ENCODE measurements around the gene MLIP. TPM values are rescaled to one million over a fixed set of nuclear protein-coding genes. Genes with fewer than 3 reads are reported as not detected.

MLIP gene
- total and polyA plus RNA-seq, 9 donors = 0.05 to 1.2 (median 0.40) TPM; not detected in 4

DNA sequence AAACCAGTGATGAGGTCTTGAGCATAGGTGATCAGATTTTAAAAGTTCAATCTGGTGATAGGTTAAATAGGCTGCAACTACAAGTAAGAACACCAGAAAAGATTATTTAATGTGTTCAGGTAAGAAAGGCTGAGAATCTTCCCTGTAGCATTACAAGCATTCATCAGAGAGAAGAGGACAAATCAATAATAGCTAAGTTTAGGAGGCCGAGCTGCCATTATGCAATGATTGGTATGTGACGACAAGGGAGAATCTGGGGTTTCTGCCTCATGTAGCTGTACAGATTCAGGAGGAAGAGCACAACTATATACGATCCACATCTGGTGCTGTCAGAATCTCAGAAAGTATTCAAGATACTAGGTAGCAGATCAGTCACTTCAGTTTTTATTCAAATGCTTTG, 21.9 kb downstream of the MLIP start:
- Histone ChIP-seq H3K4me3 (no peak overlapping the region), H3K4me1 (ENCODE audit: insufficient read depth) (no peaks in the 10 kb centered on the region), H3K9me3 (no peaks in the 10 kb centered on the region), H3K36me3 (no peaks in the 10 kb centered on the region), H3K27me3 (no peaks in the 10 kb centered on the region), H3K27ac (no peak overlapping the region)
- 82 to 94% (median 85%) methylated on average over 3 of the region's 3 CpGs for WGBS, 3 donors
- DNase-seq = no peak
- TF ChIP-seq EP300 (IDR thresholded peaks at IDR 0.05) (no peak), POLR2A (IDR thresholded peaks at IDR 0.05) (no peak)
- TF ChIP-seq, protein P1, sequence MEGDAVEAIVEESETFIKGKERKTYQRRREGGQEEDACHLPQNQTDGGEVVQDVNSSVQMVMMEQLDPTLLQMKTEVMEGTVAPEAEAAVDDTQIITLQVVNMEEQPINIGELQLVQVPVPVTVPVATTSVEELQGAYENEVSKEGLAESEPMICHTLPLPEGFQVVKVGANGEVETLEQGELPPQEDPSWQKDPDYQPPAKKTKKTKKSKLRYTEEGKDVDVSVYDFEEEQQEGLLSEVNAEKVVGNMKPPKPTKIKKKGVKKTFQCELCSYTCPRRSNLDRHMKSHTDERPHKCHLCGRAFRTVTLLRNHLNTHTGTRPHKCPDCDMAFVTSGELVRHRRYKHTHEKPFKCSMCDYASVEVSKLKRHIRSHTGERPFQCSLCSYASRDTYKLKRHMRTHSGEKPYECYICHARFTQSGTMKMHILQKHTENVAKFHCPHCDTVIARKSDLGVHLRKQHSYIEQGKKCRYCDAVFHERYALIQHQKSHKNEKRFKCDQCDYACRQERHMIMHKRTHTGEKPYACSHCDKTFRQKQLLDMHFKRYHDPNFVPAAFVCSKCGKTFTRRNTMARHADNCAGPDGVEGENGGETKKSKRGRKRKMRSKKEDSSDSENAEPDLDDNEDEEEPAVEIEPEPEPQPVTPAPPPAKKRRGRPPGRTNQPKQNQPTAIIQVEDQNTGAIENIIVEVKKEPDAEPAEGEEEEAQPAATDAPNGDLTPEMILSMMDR (IDR thresholded peaks at IDR 0.05) = no peak
- intact Hi-C loops (cut with DNase I) = no loop called here

DNA sequence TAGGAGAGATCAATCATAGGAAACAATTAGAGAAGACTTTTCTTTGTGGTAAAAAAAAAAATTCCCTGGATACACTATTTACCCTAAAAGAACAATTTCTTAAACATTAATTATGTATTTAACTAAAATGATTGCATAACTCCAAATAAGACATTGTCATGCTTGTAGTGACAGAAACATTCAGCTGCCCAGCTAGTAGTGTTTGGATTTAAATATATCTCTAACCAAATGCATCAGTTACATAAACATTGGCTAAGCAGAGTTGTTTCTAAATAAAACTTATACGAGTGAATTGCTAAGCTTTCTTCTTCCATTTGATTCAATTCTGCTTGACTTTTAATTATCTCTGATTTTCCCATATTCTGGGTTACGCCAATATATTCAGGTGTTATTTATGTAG, 23.7 kb downstream of the MLIP start:
- H3K9me3 ChIP-seq = no peaks in the 10 kb centered on the region
- no peaks in the 10 kb centered on the region for H3K4me1 ChIP-seq (ENCODE audit: insufficient read depth)
- H3K36me3 ChIP-seq = no peaks in the 10 kb centered on the region
- intact Hi-C loops (cut with DNase I) = no loop called here
- TF ChIP-seq, protein P1 (IDR thresholded peaks at IDR 0.05) = no peak
- TF ChIP-seq POLR2A (IDR thresholded peaks at IDR 0.05) = no peak
- TF ChIP-seq EP300 (IDR thresholded peaks at IDR 0.05) = no peak
- WGBS, 3 donors = 51 to 74% (median 51%) methylated on average over 2 of the region's 2 CpGs
- no peak for DNase-seq
- no peak overlapping the region for H3K4me3 ChIP-seq
- H3K27ac ChIP-seq = no peak overlapping the region
- no peaks in the 10 kb centered on the region for H3K27me3 ChIP-seq

DNA sequence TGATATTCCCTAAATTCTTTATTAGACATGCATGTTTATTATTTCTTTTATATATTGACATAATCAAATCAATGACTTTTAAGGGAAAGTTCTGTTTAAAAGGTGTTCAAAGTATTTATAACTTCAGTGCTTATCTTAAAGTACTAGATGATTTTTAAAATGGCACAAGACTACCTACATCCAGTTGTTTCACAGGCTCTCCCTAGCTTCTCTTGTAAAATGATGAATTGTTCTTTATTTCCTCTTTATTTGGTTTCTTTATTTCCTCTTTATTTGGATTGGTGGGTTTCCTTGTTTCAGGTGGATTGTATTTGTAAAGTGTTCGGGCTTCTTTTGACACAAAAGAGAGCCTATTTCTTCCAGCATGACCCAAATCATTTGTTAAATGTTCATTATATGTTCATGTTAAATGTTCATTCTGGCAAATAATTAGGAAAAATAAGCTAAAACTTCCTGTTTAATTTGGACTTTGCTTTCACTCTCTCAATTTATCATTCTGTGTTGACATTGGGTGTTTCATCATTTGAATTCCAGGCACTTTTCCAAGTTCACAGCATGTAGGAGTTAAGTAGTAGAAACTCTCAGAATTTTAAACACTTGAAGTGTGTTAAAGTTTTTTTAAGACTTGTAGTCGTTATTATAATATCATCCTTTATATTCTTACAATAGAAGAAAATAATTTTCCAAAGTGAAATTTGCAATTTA, 24.6 kb downstream of the MLIP start:
- intact Hi-C loops (cut with DNase I) = no loop called here
- DNase-seq = no peak
- H3K4me3 ChIP-seq = no peak overlapping the region
- H3K36me3 ChIP-seq = no peaks in the 10 kb centered on the region
- H3K9me3 ChIP-seq = no peaks in the 10 kb centered on the region
- 15 to 17% (median 16%) methylated on average over 2 of the region's 2 CpGs for WGBS, 3 donors
- no peaks in the 10 kb centered on the region for H3K4me1 ChIP-seq (ENCODE audit: insufficient read depth)
- no peaks in the 10 kb centered on the region for H3K27me3 ChIP-seq
- no peak overlapping the region for H3K27ac ChIP-seq
- TF ChIP-seq POLR2A (IDR thresholded peaks at IDR 0.05) (no peak), EP300 (IDR thresholded peaks at IDR 0.05) (no peak)
- TF ChIP-seq, protein P1 (IDR thresholded peaks at IDR 0.05) = no peak

DNA sequence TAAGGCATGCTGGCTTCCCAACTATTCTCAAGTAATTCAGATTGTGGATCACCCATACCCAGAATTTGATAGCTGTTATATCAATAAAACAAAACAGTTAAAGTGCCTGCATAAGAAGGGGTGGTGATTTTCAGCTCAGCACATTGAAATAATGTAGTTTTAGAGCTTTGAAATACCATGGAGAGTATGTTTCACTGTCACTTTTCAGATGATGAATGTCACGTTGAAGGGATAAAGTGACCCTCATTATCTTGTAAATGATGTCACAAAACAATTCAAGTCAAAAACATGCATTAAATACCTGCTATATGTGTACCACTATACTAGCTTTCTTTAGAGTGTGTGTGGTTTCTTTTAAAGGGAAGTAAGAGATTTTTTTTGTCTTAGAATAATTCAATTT, 27.6 kb downstream of the MLIP start:
- WGBS, 3 donors = 74 to 82% (median 76%) methylated on average over 1 of the region's 1 CpG
- TF ChIP-seq, protein P1 (IDR thresholded peaks at IDR 0.05) = no peak
- no peaks in the 10 kb centered on the region for H3K4me1 ChIP-seq (ENCODE audit: insufficient read depth)
- no peaks in the 10 kb centered on the region for H3K27me3 ChIP-seq
- H3K36me3 ChIP-seq = no peaks in the 10 kb centered on the region
- no peaks in the 10 kb centered on the region for H3K9me3 ChIP-seq
- no peak overlapping the region for H3K27ac ChIP-seq
- intact Hi-C loops (cut with DNase I) = no loop called here
- H3K4me3 ChIP-seq = no peak overlapping the region
- DNase-seq = no peak
